Measurements from ENCODE around the gene LRRFIP1.

The LRRFIP1 gene

DNA sequence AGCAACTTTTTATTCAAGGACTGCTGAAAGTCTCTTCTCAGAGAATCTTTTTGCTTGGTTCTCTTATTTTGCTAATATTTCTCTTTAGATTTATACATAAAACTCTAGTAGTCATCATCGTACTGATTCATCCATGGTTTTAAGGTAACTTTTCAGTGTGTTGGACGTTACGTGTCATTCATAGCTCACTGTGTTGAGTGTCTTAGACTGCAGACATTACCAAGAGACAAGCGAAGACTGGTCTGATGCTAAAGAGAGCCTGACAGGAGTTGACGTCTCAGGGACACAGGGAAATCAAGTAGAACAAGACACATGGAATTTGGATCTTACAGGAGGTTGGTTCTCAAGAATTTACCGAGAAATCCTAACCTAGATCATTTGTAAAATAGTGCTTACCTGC is 196.7 kb downstream of the LRRFIP1 start:
- no peak for DNase-seq (ENCODE audit: low read depth in 1 of 2, low spot score in 1 of 2)

DNA sequence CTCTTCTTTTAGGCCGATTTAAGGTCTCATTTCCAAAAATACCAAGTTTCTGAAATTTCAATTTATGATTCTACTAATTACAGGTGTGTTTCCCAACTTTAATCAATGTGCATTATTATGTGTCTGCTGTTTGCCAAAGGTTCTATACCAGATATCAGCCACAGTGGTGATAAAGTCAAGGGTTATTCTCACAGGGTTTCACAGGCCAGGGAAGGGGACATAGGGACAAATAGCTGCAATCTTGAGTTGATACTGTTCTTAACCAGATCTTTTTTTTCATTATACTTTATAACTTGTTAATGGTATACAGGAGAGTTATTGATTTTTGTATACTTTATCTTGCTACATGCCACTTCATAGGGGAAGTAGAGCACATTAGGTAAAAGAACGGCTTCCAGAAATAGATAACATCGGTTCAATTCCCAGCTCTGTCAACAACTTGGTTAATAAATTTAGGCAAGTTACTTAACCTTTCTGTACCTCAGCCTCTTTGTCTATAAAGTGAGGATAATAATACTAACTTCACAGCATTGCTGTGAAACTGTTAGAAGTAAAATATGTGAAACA is 200.1 kb downstream of the LRRFIP1 start:
- DNase-seq (ENCODE audit: low read depth in 1 of 2, low spot score in 1 of 2): no peak

Data from stimulated activated CD4-positive, alpha-beta T cell treated with anti-CD3 and anti-CD28 coated beads, Interleukin-15, amount 100 ng/mL, for 1 hour (primary cell).